Activated CD4-positive, alpha-beta T cell treated with anti-CD3 and anti-CD28 coated beads, Interleukin-2, amount 10 ng/mL, durations not matched to agents 7 days and 5 days (primary cell): Measurements from ENCODE around the gene NTRK2. TPM values are rescaled to one million over a fixed set of nuclear protein-coding genes. Genes with fewer than 3 reads are reported as not detected.

Experiments used
- CTCF ChIA-PET: fragments of 350-600 bp; sonication (Branson Sonifier 250); formaldehyde crosslinking; loops from one replicate; lab custom pipeline; 2021; ENCODE audit warnings: antibody characterized with exemption; lab: Charles Lee
- POLR2A ChIA-PET: fragments of 350-600 bp; sonication (Branson Sonifier 250); formaldehyde crosslinking; loops from one replicate; lab custom pipeline; 2021; ENCODE audit warnings: antibody characterized with exemption; lab: Charles Lee
- DNase-seq: peaks from one replicate; pipeline ENCODE4 v3.0.0-alpha.2; 2020
- H3K27ac Mint-ChIP-seq: one replicate; pipeline ENCODE4 v1.8.0; 2021; ENCODE audit warnings: mild to moderate bottlenecking, moderate library complexity, mixed read lengths
- H3K27me3 Mint-ChIP-seq: one replicate; pipeline ENCODE4 v1.8.0; 2021; ENCODE audit warnings: mixed read lengths
- H3K36me3 Mint-ChIP-seq: one replicate; pipeline ENCODE4 v1.8.0; 2021; ENCODE audit warnings: low read depth, mixed read lengths
- H3K4me1 Mint-ChIP-seq: one replicate; pipeline ENCODE4 v1.8.0; 2021; ENCODE audit warnings: mixed read lengths
- H3K4me3 Mint-ChIP-seq: one replicate; pipeline ENCODE4 v1.8.0; 2021; ENCODE audit warnings: mild to moderate bottlenecking, moderate library complexity, mixed read lengths
- H3K9me3 Mint-ChIP-seq: one replicate; pipeline ENCODE4 v1.8.0; 2021; ENCODE audit warnings: mixed read lengths
- total RNA-seq, 2 experiments: library from RNA; stranded (reverse); gene quantifications; one replicate each; pipeline ENCODE4 v1.2.3, GENCODE V29; 2021

The NTRK2 gene
- total RNA-seq, 2 experiments from 2014 or later, result 1.8 to 2.3 TPM

DNA sequence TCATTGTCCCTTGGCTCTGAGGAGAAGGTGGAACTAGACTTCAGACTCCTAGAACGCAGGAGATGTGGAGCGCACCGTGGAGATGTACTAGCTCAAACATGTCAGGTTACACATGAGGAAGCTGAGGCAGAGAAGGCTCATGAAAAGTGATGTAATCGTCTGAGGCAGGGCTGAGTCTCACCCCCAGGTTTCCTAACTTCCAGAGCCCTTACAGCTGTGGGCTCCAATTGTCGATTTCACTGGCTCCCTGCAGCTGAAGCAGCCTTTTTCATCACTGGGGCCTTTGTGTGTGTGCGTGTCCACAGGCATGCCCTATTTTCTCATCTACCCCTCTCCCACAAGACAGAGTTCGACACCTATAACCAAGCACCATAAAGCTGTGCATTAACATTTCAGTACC lies 370.6 kb downstream of the NTRK2 start:
- POLR2A ChIA-PET, result no interaction called here
- no peaks in the 10 kb centered on the region for H3K36me3 Mint-ChIP-seq
- H3K27me3 Mint-ChIP-seq, result peaks cover 2% of the 10 kb centered on the region
- H3K9me3 Mint-ChIP-seq, result no peaks in the 10 kb centered on the region
- H3K4me3 Mint-ChIP-seq, result no peak overlapping the region
- H3K27ac Mint-ChIP-seq, result no peak overlapping the region
- no peaks in the 10 kb centered on the region for H3K4me1 Mint-ChIP-seq
- CTCF ChIA-PET, result no interaction called here
- DNase-seq, result no peak

DNA sequence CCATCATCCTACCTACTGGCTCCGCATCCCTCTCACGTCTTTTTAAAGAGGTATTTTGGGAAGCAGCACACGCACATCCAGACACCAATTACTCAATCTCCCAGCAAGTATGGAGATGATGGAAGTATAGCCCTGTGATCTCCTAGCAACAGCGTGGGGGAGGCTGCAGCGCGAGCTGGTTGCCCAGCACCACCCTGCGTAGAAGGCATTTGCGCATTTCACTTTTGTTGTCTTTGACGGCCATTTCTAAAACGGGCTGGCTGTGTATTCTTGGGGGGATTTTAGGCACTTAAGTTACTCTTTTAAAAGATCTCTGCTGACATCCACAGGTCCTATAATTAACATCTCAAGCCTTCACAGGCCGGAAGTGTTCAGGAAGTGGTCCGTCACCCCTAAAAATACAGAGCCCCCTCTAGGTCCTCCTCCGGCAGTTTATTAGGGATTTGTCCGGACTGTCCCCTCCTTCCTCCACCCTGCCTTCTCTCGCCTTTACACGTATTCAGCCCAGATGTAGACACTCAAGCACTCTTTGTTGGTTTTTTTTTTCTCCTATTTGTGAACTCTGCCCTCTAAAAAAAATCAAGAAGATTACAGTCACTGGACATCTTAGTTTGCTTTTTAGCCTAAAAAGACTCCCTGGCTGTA lies 371.4 kb downstream of the NTRK2 start:
- H3K27me3 Mint-ChIP-seq, result peaks cover 2% of the 10 kb centered on the region
- no peak overlapping the region for H3K4me3 Mint-ChIP-seq
- H3K9me3 Mint-ChIP-seq, result no peaks in the 10 kb centered on the region
- CTCF ChIA-PET, result no interaction called here
- POLR2A ChIA-PET, result no interaction called here
- H3K4me1 Mint-ChIP-seq, result no peaks in the 10 kb centered on the region
- no peaks in the 10 kb centered on the region for H3K36me3 Mint-ChIP-seq
- no peak for DNase-seq
- H3K27ac Mint-ChIP-seq, result no peak overlapping the region

DNA sequence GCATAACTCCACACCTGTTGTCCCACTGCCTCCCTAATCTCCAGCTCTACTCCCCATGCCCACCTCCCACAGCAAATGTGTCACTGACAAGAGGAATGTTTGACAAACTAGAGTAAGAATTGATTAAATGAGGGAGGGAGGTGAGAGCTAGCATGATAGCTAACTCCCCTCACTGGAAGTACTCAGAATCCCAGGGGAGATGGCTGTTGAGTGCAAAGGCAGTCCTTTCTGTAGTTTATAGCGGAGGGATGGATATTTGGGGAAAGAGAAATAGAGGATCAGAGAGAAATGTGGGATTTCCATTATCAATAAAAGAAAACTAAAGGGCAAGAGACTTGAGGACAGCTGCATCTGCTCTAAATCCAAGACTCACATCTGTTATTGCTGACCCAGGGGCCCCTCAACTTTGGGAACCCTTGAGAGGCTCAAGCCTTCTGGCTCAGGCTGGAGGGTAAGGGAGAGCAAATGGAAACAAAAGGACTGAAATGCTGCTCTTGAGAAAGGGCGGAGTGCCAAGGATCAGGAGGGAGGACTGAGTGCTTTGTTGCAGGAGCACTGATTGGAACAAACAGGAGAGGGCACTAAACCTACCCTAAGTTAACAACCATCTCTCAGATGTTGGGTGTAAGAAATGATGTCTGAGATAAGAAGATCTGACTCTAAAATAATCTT lies 372.1 kb downstream of the NTRK2 start:
- H3K4me3 Mint-ChIP-seq, result no peak overlapping the region
- H3K4me1 Mint-ChIP-seq, result no peaks in the 10 kb centered on the region
- H3K27ac Mint-ChIP-seq, result no peak overlapping the region
- H3K36me3 Mint-ChIP-seq, result no peaks in the 10 kb centered on the region
- DNase-seq, result no peak
- no peaks in the 10 kb centered on the region for H3K9me3 Mint-ChIP-seq
- ChIA-PET POLR2A (no interaction called here), CTCF (no interaction called here)
- peaks cover 2% of the 10 kb centered on the region for H3K27me3 Mint-ChIP-seq

DNA sequence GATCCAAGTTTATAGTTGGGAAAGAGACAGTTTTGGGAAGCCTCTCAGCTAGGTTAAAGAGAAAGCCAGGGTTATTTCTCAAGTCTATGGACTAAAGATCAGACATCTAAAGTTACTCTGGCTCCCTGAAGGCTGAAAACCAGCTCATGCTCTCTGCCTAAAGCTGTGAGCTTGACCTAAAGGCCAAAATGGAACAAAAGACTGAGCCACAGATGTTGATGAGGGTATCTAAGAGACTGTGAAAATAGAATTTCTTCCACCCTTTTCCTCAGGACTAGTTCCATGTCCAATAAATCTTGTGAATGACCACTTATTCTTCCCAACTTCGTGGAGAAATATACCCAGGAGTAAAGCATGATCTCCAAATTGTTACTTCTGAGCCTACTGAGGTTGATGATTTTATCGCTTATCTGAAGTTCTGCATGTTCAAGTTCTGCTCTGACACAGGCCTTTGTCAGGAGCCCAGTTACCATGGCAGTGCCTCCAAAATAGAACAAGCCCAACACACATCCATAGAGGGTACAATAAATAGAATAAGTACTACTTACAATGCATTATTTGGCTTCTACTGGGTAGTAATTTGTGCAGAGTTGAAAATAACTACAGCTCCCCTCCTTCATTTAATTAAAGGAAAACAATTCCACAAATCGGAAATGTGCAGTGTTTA lies 373.6 kb downstream of the NTRK2 start:
- Mint-ChIP-seq H3K36me3 (no peaks in the 10 kb centered on the region), H3K9me3 (no peaks in the 10 kb centered on the region), H3K27me3 (peaks cover 2% of the 10 kb centered on the region), H3K4me1 (no peaks in the 10 kb centered on the region), H3K27ac (no peak overlapping the region), H3K4me3 (no peak overlapping the region)
- ChIA-PET CTCF (no interaction called here), POLR2A (no interaction called here)
- no peak for DNase-seq

DNA sequence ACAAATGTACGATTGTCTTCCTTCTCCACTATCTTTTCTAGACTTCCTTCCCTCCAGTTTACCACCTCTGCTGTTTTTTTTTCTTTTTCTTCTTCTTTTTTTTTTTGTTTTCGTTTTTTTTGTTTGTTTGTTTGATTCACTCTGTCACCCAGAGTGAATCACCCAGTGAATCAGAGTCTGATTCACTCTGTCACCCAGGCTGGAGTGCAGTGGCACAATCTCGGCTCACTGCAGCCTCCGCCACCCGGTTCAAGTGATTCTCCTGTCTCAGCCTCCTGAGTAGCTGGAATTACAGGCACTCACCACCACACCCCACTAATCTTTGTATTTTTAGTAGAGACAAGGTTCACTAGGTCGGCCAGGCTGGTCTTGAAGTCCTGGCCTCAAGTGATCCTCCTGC lies 375.7 kb downstream of the NTRK2 start:
- CTCF ChIA-PET, result no interaction called here
- H3K4me1 Mint-ChIP-seq, result no peaks in the 10 kb centered on the region
- H3K4me3 Mint-ChIP-seq, result no peak overlapping the region
- no peaks in the 10 kb centered on the region for H3K36me3 Mint-ChIP-seq
- H3K9me3 Mint-ChIP-seq, result no peaks in the 10 kb centered on the region
- peaks cover 2% of the 10 kb centered on the region for H3K27me3 Mint-ChIP-seq
- POLR2A ChIA-PET, result no interaction called here
- H3K27ac Mint-ChIP-seq, result no peak overlapping the region
- DNase-seq, result no peak

DNA sequence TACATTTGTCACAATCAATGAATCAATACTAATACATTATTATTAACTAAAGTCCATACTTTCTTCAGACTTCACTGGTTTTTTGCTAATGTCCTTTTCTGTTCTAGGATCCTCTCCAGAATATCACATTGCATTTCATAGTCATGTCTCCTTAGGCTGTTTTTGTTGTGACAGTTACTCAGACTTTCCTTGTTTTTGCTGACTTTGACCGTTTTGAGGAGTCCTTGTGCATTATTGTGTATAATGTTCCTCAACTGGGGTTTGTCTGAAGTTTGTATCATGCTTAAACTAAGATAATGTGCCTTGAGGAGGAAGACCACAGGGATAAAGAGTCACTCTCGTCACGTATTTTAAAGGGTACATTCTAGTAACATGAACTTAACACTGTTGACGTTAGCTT lies 376.9 kb downstream of the NTRK2 start:
- Mint-ChIP-seq H3K9me3 (no peaks in the 10 kb centered on the region), H3K27me3 (peaks cover 2% of the 10 kb centered on the region), H3K4me1 (no peaks in the 10 kb centered on the region), H3K36me3 (no peaks in the 10 kb centered on the region), H3K27ac (no peak overlapping the region), H3K4me3 (no peak overlapping the region)
- ChIA-PET POLR2A (no interaction called here), CTCF (no interaction called here)
- no peak for DNase-seq

DNA sequence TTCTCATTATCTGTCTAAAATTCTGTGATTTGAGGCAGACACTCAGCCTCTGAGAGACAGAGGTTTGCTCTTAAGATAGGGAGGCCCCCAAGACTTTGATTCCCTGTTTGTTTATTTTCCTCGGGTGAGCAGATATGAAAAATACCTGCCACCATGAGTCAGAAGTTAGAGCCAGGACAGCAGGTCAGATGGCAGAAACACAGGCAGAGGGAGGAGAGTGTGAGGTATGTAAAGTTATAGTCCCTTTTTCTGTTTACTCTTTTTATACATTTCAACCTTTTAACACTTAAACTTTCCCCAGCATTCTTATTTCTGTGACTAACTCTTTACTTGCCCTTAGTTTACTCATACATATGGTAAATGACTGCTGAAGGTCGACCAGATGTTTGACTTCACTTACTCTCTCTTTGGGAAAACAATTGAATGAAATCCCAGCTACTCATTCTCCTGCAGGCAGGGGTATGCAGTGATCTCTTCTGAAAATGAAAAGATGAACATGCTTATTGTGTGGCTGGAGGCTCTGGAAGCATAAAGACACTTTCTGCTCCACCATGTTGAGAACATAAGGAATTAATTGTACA lies 383.8 kb downstream of the NTRK2 start:
- no peak for DNase-seq
- Mint-ChIP-seq H3K36me3 (no peaks in the 10 kb centered on the region), H3K4me1 (no peaks in the 10 kb centered on the region), H3K4me3 (no peak overlapping the region), H3K27ac (no peak overlapping the region), H3K27me3 (no peaks in the 10 kb centered on the region), H3K9me3 (no peaks in the 10 kb centered on the region)
- CTCF ChIA-PET, result no interaction called here
- POLR2A ChIA-PET, result no interaction called here

DNA sequence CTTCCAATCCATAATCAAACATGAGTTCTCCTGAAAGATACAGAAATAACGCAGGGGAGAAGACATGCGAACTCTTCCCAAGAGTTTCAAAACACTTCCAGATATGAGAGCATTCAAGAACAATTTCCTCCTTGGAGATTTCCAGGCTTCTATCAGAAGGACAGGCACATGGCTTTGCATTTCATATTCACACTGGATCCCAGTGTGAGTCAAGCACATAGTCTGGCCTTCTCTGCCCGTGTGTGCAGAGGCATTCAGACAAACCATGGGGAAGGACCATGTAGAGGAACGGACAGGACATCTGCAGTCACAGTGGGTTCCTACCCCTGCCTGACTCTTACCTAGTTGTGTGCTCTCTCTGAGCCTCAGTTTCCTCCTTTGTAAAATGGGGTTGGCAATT lies 384.5 kb downstream of the NTRK2 start:
- POLR2A ChIA-PET, result no interaction called here
- DNase-seq, result no peak

DNA sequence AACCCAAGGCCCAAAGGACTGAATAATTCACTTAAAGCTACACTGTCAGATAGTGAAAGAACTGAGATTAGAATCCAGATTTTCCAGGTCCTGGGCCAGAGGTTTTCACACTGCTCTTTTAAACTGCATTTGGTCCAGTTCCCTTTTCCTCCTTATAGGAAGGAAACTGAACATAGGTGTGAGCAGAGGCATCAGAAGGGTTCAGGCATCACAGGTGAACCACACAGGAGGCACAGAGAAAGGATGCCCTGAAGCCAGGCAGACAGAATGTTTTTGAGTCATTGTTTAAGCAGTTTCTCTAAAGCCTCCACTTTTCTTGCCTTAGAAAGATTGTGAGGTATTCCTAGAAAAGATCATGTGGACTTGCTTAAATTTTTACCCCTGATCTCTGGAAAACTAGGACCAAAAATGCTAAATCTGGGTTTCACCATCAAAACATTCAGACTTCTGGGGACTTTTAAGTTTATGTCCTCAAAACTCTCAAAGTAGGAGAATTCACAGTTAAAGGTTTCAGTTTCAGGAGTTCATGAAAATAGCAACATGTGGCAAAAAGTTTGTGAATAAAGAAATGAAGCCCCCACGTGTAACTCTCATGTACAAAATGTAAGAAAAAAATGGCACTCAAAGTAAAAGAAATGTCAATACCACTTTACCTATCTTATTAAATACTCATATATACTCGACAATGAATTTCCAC lies 386.1 kb downstream of the NTRK2 start:
- Mint-ChIP-seq H3K27ac (no peak overlapping the region), H3K27me3 (no peaks in the 10 kb centered on the region), H3K4me3 (no peak overlapping the region), H3K9me3 (no peaks in the 10 kb centered on the region), H3K4me1 (no peaks in the 10 kb centered on the region), H3K36me3 (no peaks in the 10 kb centered on the region)
- no peak for DNase-seq
- ChIA-PET POLR2A (no interaction called here), CTCF (no interaction called here)

More for the DNA sequence above, 384.5 kb downstream of the NTRK2 start:
- no peaks in the 10 kb centered on the region for H3K4me1 Mint-ChIP-seq
- no peaks in the 10 kb centered on the region for H3K9me3 Mint-ChIP-seq
- no peaks in the 10 kb centered on the region for H3K36me3 Mint-ChIP-seq
- H3K27ac Mint-ChIP-seq, result no peak overlapping the region
- H3K27me3 Mint-ChIP-seq, result no peaks in the 10 kb centered on the region
- CTCF ChIA-PET, result no interaction called here
- no peak overlapping the region for H3K4me3 Mint-ChIP-seq

DNA sequence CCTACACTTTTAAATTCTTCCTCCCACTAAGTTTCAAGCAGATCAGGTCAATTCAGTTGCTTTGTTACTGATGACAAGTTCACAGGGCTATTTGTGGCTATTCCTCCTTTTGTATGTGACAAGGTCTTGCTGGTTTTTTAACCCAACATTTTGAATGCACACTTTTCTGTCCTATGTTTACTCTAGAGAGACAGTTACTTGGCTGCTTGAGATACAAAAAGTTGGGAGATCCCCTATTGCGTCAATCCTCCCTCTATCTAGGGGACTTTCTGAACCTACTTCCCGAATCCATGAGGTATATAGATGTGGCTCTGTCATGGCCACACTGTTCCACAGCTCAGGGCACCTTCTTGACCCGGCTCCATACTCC lies 386.7 kb downstream of the NTRK2 start:
- H3K27ac Mint-ChIP-seq, result no peak overlapping the region
- H3K4me3 Mint-ChIP-seq, result no peak overlapping the region
- ChIA-PET CTCF (no interaction called here), POLR2A (no interaction called here)
- no peak for DNase-seq
- no peaks in the 10 kb centered on the region for H3K27me3 Mint-ChIP-seq
- H3K9me3 Mint-ChIP-seq, result no peaks in the 10 kb centered on the region
- no peaks in the 10 kb centered on the region for H3K36me3 Mint-ChIP-seq
- H3K4me1 Mint-ChIP-seq, result no peaks in the 10 kb centered on the region

DNA sequence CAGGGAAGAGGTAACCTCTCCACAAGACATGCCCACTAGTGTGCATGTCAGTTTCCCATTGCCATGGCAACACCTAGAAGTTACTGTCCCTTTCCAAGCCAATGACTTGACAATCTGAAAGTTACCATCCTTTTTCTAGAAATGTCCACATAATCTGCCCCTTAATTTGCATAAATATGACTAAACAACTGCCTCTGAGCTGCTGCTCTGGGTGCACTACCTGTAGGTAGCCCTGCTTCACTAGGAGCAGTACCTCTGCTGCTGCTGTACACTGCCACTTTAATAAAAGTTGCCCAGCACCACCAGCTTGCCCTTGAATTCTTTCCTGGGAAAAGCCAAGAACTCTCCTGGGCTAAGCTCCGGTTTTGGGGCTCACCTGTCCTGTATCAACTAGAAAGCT lies 392.4 kb downstream of the NTRK2 start:
- Mint-ChIP-seq H3K27ac (no peak overlapping the region), H3K9me3 (no peaks in the 10 kb centered on the region), H3K4me3 (no peak overlapping the region), H3K4me1 (no peaks in the 10 kb centered on the region), H3K27me3 (no peaks in the 10 kb centered on the region), H3K36me3 (no peaks in the 10 kb centered on the region)
- POLR2A ChIA-PET, result no interaction called here
- DNase-seq, result no peak
- CTCF ChIA-PET, result no interaction called here

DNA sequence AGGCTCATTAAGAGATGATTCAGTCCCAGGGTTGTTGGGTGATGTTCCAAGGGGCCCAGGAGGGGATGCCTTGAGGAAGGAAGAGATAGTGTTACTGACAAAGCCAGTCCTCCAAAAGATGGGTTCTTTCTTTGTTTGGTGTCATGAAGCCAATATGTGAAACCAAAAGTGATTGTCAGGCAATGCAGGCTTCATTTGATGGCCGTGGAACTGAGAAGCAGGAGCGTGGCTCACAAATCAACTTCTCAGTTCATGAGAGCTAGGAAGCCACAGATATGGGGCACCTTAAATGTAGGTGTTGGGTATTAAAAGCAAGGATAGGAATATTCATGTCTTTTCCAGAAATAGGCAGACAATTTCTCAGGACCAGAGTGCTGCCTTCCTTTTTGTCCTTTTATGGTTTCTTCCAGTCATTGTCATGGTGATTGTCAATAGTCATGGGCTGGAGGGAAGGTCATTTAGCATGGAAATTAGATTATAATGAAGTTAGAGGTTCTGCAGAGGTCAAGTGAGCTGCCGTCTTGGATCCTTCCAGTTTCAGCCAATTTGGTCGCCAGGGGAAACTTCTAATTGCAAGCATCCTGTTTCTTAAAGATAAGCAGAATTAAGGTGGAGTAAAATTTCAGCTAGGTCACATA lies 393.0 kb downstream of the NTRK2 start:
- CTCF ChIA-PET, result no interaction called here
- Mint-ChIP-seq H3K36me3 (no peaks in the 10 kb centered on the region), H3K4me1 (no peaks in the 10 kb centered on the region), H3K4me3 (no peak overlapping the region), H3K9me3 (no peaks in the 10 kb centered on the region), H3K27ac (no peak overlapping the region), H3K27me3 (no peaks in the 10 kb centered on the region)
- no peak for DNase-seq
- POLR2A ChIA-PET, result no interaction called here
